VCaP (cell line): ENCODE data around the gene DOK3.
A peak's percentile ranks its signal among the peaks of the same experiment; 100 is the strongest.

Source experiments
- H3K27ac ChIP-seq: fragments of 450-650 bp; 2 replicates; pipeline ENCODE4 v1.5.1; 2017
- CTCF ChIP-seq: fragments of 450-650 bp; conservative IDR thresholded peaks from 2 replicates; pipeline ENCODE4 v1.5.1; 2017; ENCODE audit warnings: mild to moderate bottlenecking, moderate library complexity

DOK3 gene

DNA sequence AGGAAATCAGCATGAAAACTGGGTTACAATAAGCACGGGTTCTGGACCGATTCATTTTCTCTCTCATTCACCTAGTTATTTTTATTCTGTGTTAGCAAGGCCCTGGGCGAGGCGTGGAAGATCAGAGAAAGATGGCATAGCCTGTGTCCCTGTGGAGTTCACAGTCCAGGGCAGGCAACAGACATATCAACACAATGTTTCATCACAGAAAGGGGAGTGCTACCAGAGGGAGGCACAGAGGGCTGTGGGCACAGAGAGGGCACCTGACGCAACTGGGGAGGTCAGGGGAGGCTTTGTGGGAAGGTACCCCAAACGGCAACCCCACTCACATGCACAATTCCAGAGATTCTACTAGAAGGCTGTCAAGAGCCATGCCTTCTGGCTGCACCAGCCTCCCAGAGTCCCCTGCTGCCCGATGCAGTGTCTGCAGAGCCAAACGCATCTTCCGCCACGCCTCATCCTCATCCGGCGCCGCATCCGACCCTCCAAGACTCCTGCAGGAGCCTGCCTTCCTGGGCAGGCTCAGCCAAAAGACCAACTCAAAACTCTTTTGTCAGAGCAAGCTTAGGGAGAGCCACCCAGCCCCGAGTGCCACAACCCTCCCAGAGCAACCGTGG, 43.3 kb upstream of the DOK3 start:
- 0 out of 2 replicates have a peak, but pooled peaks have one; percentile 10 for TF ChIP-seq CTCF
- peak overlapping the region; percentile 93 for H3K27ac ChIP-seq

DNA sequence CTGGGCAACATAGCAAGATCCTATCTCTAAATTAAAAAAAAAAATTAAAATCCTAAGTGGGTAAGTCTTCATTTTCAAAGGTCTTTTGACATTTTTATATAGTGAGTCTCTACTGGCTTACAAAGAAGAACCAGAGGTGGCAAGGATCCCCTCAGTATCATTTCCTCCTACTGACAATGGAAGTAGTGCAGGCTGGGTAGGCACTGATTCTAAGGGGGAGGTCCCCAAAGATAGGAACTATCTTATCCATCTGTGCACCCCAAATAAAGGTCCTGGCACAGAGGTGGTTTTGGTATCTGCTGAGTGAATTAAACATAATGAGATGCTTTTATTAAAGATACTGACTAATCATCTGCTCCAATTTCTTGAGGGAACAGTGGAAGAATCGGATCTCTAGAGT, 40.5 kb upstream of the DOK3 start:
- TF ChIP-seq CTCF: no peak
- no peak overlapping the region for H3K27ac ChIP-seq

DNA sequence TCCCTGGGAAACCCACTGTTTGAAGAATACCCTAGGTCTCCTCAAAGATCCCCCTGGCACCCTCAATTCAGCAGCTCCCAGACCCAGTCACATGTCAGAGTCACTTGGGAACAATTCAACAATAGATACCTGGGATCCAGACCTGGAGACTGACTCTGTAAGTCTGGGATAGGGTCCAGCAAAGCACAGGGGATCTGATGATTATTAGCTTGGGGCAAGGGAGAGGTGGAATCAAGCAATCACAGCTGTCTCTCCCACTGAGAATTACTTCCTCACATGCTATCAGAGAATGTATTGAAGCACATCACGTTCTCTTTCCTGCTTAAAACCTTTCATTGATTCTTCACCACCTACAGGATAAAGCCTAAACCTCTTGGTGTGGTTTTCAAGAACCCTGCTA, 38.9 kb upstream of the DOK3 start:
- TF ChIP-seq CTCF: no peak
- H3K27ac ChIP-seq: no peak overlapping the region

GRCh38 chr5:177547736-177548135, 38.1 kb upstream of the DOK3 start:
- H3K27ac ChIP-seq: no peak overlapping the region
- TF ChIP-seq CTCF: no peak

GRCh38 chr5:177546258-177546741, 36.7 kb upstream of the DOK3 start:
- no peak overlapping the region for H3K27ac ChIP-seq
- no peak for TF ChIP-seq CTCF

- TF ChIP-seq CTCF: no peak
- H3K27ac ChIP-seq: no peak overlapping the region
These were observed 36.0 kb upstream of the DOK3 start for GRCh38 chr5:177545487-177546257.

- no peak overlapping the region for H3K27ac ChIP-seq
- no peak for TF ChIP-seq CTCF
These were observed 33.3 kb upstream of the DOK3 start for GRCh38 chr5:177542816-177543465.
